ENCODE results near the gene C5orf22. TPM values are rescaled to one million over a fixed set of nuclear protein-coding genes. Genes with fewer than 3 reads are reported as not detected.

The C5orf22 gene
- total RNA-seq, 4 donors from 2014 or later = 6.5 to 22.8 (median 9.5) TPM

DNA sequence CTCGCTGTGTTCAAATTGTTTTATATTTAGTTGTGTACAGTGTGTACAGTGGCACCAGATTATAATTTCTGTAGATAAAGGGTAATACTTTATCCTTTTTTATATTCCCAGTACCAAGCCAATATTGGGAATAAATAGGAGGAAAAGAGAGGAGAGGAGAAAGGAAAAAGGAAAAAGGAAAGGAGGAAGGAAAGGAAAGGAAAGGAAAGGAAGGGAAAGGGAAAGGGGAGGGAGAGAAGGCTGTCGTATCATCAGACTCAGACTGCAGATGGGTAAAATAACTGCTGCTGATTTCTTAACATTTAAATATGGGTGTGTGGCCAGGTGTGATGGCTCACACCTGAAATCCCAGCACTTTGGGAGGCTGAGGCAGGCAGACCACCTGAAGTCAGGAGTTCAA lies 51.0 kb downstream of the C5orf22 start:
- Histone ChIP-seq H3K27me3 (no peaks in the 10 kb centered on the region), H3K36me3 (no peaks in the 10 kb centered on the region), H3K9me3 (peaks cover 0 to 6% (median 0%) of the 10 kb centered on the region in 4 donors), H3K4me3 (no peak overlapping the region), H3K4me1 (no peaks in the 10 kb centered on the region), H3K27ac (no peak overlapping the region)
- WGBS, 2 donors = 88 to 89% methylated on average over 2 of the region's 2 CpGs
- no peak for TF ChIP-seq CTCF (IDR thresholded peaks at IDR 0.05)
- no peak for TF ChIP-seq EP300 (IDR thresholded peaks at IDR 0.05)
- TF ChIP-seq POLR2A (IDR thresholded peaks at IDR 0.05) = no peak
- no peak for DNase-seq (ENCODE audit: low spot score in 2 of 2)

DNA sequence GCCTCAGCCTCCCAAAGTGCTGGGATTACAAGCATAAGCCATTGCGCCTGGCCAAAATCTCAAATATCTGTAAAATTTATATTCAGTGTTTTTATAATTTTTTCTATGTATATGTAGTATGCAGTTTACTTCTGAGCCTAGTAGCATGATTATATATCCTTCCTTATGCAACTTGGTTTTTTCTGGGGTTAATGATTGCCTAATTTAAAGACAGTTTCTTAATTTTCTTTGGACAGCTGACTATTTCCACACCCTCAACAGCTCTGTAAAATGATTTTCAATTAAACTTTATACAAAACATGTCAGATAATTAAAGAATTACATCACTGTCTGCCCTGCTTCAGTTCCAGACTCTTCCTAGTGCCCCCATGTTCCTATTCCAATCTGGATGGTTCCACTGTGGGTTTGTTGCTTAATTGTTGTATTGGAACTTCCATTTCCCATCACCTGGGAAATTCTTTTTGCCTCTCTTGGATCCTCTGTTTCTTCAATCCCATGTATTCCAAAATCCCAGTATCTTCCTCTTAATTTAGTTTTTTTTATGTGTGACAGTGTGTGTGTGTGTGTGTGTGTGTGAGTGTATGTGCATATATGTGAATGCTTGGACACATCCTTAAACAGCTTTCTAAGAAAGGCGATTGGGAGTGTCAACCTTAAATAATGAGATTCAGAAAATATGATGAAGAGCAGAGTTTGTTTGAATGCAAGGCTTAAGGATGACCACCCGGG lies 53.2 kb downstream of the C5orf22 start:
- Histone ChIP-seq H3K4me1 (no peaks in the 10 kb centered on the region), H3K36me3 (no peaks in the 10 kb centered on the region), H3K27me3 (no peaks in the 10 kb centered on the region), H3K9me3 (peaks cover 0 to 6% (median 0%) of the 10 kb centered on the region in 4 donors), H3K27ac (no peak overlapping the region), H3K4me3 (no peak overlapping the region)
- 90 to 95% methylated on average over 3 of the region's 3 CpGs for WGBS, 2 donors
- no peak for TF ChIP-seq POLR2A (IDR thresholded peaks at IDR 0.05)
- no peak for TF ChIP-seq EP300 (IDR thresholded peaks at IDR 0.05)
- TF ChIP-seq CTCF (IDR thresholded peaks at IDR 0.05) = no peak
- DNase-seq (ENCODE audit: low spot score in 2 of 2) = no peak

GRCh38 chr5:31585895-31586270 lies 53.8 kb downstream of the C5orf22 start:
- 66 to 72% methylated on average over 2 of the region's 2 CpGs for WGBS, 2 donors
- Histone ChIP-seq H3K36me3 (no peaks in the 10 kb centered on the region), H3K4me3 (no peak overlapping the region), H3K4me1 (no peaks in the 10 kb centered on the region), H3K27ac (no peak overlapping the region), H3K27me3 (no peaks in the 10 kb centered on the region), H3K9me3 (peaks cover 0 to 6% (median 0%) of the 10 kb centered on the region in 4 donors)
- TF ChIP-seq CTCF (IDR thresholded peaks at IDR 0.05) (no peak), EP300 (IDR thresholded peaks at IDR 0.05) (no peak), POLR2A (IDR thresholded peaks at IDR 0.05) (no peak)
- DNase-seq (ENCODE audit: low spot score in 2 of 2) = no peak

- Histone ChIP-seq H3K9me3 (peaks cover 0 to 6% (median 0%) of the 10 kb centered on the region in 4 donors), H3K27me3 (no peaks in the 10 kb centered on the region), H3K27ac (no peak overlapping the region), H3K4me3 (no peak overlapping the region), H3K36me3 (no peaks in the 10 kb centered on the region), H3K4me1 (no peaks in the 10 kb centered on the region)
- no peak for DNase-seq (ENCODE audit: low spot score in 2 of 2)
- 95 to 96% methylated on average over 5 of the region's 5 CpGs for WGBS, 2 donors
- TF ChIP-seq CTCF (IDR thresholded peaks at IDR 0.05) (no peak), POLR2A (IDR thresholded peaks at IDR 0.05) (no peak), EP300 (IDR thresholded peaks at IDR 0.05) (no peak)
Observed at GRCh38 chr5:31587546-31587945, 55.4 kb downstream of the C5orf22 start.

GRCh38 chr5:31593665-31594064 lies 61.6 kb downstream of the C5orf22 start:
- DNase-seq (ENCODE audit: low spot score in 2 of 2) = no peak
- no peaks in the 10 kb centered on the region for H3K9me3 ChIP-seq
- H3K4me3 ChIP-seq = no peak overlapping the region
- H3K36me3 ChIP-seq = no peaks in the 10 kb centered on the region
- 84 to 92% methylated on average over 3 of the region's 3 CpGs for WGBS, 2 donors
- H3K4me1 ChIP-seq = no peaks in the 10 kb centered on the region
- H3K27ac ChIP-seq = no peak overlapping the region
- TF ChIP-seq CTCF (IDR thresholded peaks at IDR 0.05) = no peak
- no peak for TF ChIP-seq EP300 (IDR thresholded peaks at IDR 0.05)
- TF ChIP-seq POLR2A (IDR thresholded peaks at IDR 0.05) = no peak
- H3K27me3 ChIP-seq = no peaks in the 10 kb centered on the region
